ENCODE measurements around the gene MOSPD3. TPM values are rescaled to one million over a fixed set of nuclear protein-coding genes. Genes with fewer than 3 reads are reported as not detected.

MOSPD3 gene
- total and polyA plus RNA-seq, 2 of the 8 experiments (the other 6 are each of a cell fraction or from before 2014, with no cell fraction given) = 20.7 to 21.4 TPM

DNA sequence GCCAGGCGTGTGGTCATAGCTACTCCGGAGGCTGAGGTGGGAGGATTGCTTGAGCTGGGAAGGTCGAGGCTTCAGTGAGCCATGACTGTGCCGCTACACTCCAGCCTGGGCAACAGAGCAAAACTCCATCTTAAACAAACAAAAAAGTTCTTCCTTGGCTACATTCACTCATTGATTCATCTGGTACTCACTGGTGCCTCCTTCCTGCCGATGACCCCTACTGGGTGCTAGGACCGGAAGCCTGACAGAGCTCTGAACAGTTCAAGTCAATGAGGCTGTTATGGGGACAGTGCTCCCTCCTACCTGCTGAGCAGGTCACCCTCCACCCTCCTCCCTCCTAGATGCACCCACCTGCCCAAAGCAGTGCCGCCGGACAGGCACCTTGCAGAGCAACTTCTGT lies 5.2 kb upstream of the MOSPD3 start:
- no peak overlapping the region for H2AK5ac ChIP-seq (ENCODE audit: low read depth, low read length)
- no peaks in the 10 kb centered on the region for H4K20me1 ChIP-seq (replicated peaks in 1 of 2; ENCODE audit: control insufficient read depth in 1 of 2, insufficient read depth in 2 of 2, low read length in 2 of 2)
- peaks cover 0 to 10% (median 4%) of the 10 kb centered on the region in 4 experiments; a peak in 2 of 7 replicates for H3K27me3 ChIP-seq (replicated peaks in 1 of 4; ENCODE audit: control insufficient read depth in 3 of 4, extremely low read depth in 1 of 4, insufficient read depth in 3 of 4, low read length in 3 of 4)
- H3K23me2 ChIP-seq (ENCODE audit: low read depth, low read length) = peaks cover 26% of the 10 kb centered on the region
- H2BK15ac ChIP-seq (ENCODE audit: low read length) = no peak overlapping the region
- ChIA-PET CTCF (ENCODE audit: partially characterized antibody) (interaction anchor here (0.7 to 2.5 kb wide), 6 partner anchors 19 to 118 kb away, joined by 3 to 11 read pairs (median 4); no protein-coding TSS in a partner anchor), POLR2A (ENCODE audit: partially characterized antibody) (interaction anchor here (0.6 to 8.9 kb wide), 5 partner anchors 13 to 413 kb away, joined by 3 to 172 read pairs (median 7); partner anchors contain the start of genes FBXO24, LRCH4 and MUC17)
- H3K4me3 ChIP-seq (ENCODE audit: extremely low read depth in 1 of 4, insufficient read depth in 2 of 4, low read depth in 3 of 4, low read length in 4 of 4) = no peak overlapping the region
- 0 out of 2 replicates have a peak overlapping the region, but pooled peaks have one; percentile 24 for H2BK5ac ChIP-seq (ENCODE audit: low read depth, low read length)
- H3K23ac ChIP-seq (ENCODE audit: insufficient read length) = no peak overlapping the region
- no peak overlapping the region for H2BK120ac ChIP-seq (replicated peaks; ENCODE audit: low read depth, low read length)
- no peak overlapping the region for H3K9ac ChIP-seq (replicated peaks in 1 of 4; ENCODE audit: extremely low read depth in 1 of 4, low read depth in 3 of 4, low read length in 3 of 4)
- no peaks in the 10 kb centered on the region for H3K79me1 ChIP-seq (ENCODE audit: low read depth, low read length)
- FAIRE-seq (no peak), DNase-seq (ENCODE audit: low read depth in 1 of 2, low spot score in 2 of 2) (no peak)
- no peak overlapping the region for H3K56ac ChIP-seq (replicated peaks; ENCODE audit: insufficient read length, low read depth, low read length)
- no peak overlapping the region for H2BK12ac ChIP-seq (ENCODE audit: low read depth, low read length)
- H2AFZ ChIP-seq (ENCODE audit: low read length) = no peak overlapping the region
- H3K36me3 ChIP-seq (ENCODE audit: control insufficient read depth in 2 of 4, insufficient read depth in 4 of 4, low read length in 3 of 4) = peaks cover 0 to 7% (median under 1%) of the 10 kb centered on the region in 4 experiments; a peak in 3 of 8 replicates
- no peaks in the 10 kb centered on the region for H3K79me2 ChIP-seq (ENCODE audit: control insufficient read depth in 1 of 2, insufficient read depth in 2 of 2, low read length in 2 of 2)
- no peaks in the 10 kb centered on the region for H3K9me3 ChIP-seq (ENCODE audit: insufficient read depth in 2 of 2, low read depth in 1 of 2, low read length in 1 of 2)
- no peak overlapping the region for H2BK20ac ChIP-seq (ENCODE audit: low read length)
- H3K18ac ChIP-seq (ENCODE audit: extremely low read depth, low read length) = no peak overlapping the region
- no peak overlapping the region for H4K5ac ChIP-seq (ENCODE audit: insufficient read length, low read depth, low read length)
- H3K4me1 ChIP-seq (replicated peaks in 1 of 4; ENCODE audit: control insufficient read depth in 3 of 4, insufficient read depth in 4 of 4, low read length in 3 of 4) = peaks cover 0 to 19% (median 11%) of the 10 kb centered on the region in 4 experiments; a peak in 6 of 7 replicates
- 91% methylated on average over 7 of the region's 8 CpGs; no CpG with 5 or more reads in 1 of the 2 experiments for WGBS, 2 experiments (ENCODE audit: extremely low coverage in 1 of 2, insufficient coverage in 1 of 2, insufficient read length in 1 of 2, insufficient replicate concordance in 2 of 2, low coverage in 1 of 2, low lambda C conversion rate in 2 of 2, missing lambda C conversion rate in 1 of 2)
- H3K4ac ChIP-seq (replicated peaks; ENCODE audit: insufficient read length, low read depth, low read length) = no peak overlapping the region
- no peak overlapping the region for H3K4me2 ChIP-seq (ENCODE audit: insufficient read depth in 1 of 2, low read depth in 2 of 2, low read length in 2 of 2)
- no peak overlapping the region for H3K27ac ChIP-seq (ENCODE audit: low read depth, low read length)
- H4K8ac ChIP-seq (ENCODE audit: extremely low read depth, insufficient read depth, low read length) = no peak overlapping the region
- H3K14ac ChIP-seq (ENCODE audit: insufficient read length) = no peak overlapping the region
- no peak overlapping the region for H4K91ac ChIP-seq (replicated peaks; ENCODE audit: insufficient read length, low read length)
- TF ChIP-seq SIX5 (IDR thresholded peaks at IDR 0.05; ENCODE audit: low read depth, low read length) (no peak), EP300 (IDR thresholded peaks at IDR 0.05; ENCODE audit: borderline replicate concordance in 1 of 2, low read depth in 2 of 2, low read length in 2 of 2) (no peak), SP2 (IDR thresholded peaks at IDR 0.05; ENCODE audit: low read length) (no peak), PHF8 (conservative IDR thresholded peaks at IDR 0.05; ENCODE audit: low read depth, low read length) (no peak), GTF2F1 (IDR thresholded peaks at IDR 0.05; ENCODE audit: borderline replicate concordance, low read depth, low read length) (no peak), RAD21 (IDR thresholded peaks at IDR 0.05 in 1 of 2, conservative IDR thresholded peaks at IDR 0.05 in 1 of 2; ENCODE audit: low read depth in 2 of 2, low read length in 2 of 2) (no peak), BRCA1 (IDR thresholded peaks at IDR 0.05; ENCODE audit: low read depth, low read length) (no peak), EZH2 (IDR thresholded peaks at IDR 0.05; ENCODE audit: low read depth, low read length, severe bottlenecking) (no peak), FOSL1 (IDR thresholded peaks at IDR 0.05; ENCODE audit: insufficient read depth, low read depth, low read length) (no peak), BCL11A (IDR thresholded peaks at IDR 0.05; ENCODE audit: low read depth in 2 of 2, low read length in 2 of 2) (no peak)
- TF ChIP-seq, protein P1, sequence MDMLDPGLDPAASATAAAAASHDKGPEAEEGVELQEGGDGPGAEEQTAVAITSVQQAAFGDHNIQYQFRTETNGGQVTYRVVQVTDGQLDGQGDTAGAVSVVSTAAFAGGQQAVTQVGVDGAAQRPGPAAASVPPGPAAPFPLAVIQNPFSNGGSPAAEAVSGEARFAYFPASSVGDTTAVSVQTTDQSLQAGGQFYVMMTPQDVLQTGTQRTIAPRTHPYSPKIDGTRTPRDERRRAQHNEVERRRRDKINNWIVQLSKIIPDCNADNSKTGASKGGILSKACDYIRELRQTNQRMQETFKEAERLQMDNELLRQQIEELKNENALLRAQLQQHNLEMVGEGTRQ (IDR thresholded peaks at IDR 0.05; ENCODE audit: low read length) = no peak
